HepG2 (cell line): ENCODE measurements around the gene ACTN2. TPM values are rescaled to one million over a fixed set of nuclear protein-coding genes. Genes with fewer than 3 reads are reported as not detected.

Source experiments
- AHR ChIP-seq: IDR thresholded peaks from 2 replicates; pipeline ENCODE4 v1.6.1; 2018; ENCODE audit warnings: missing genetic modification reagents, missing compliant biosample characterization
- EHMT2 ChIP-seq: fragments of 200-600 bp; sonication (generic); IDR thresholded peaks from 2 replicates; pipeline ENCODE4 v1.7.0; 2017; ENCODE audit warnings: antibody characterized with exemption, low read depth, low read length, borderline replicate concordance
- HBP1 ChIP-seq: IDR thresholded peaks from 2 replicates; pipeline ENCODE4 v1.6.1; 2016; ENCODE audit warnings: low read depth, control low read depth
- HMG20A ChIP-seq: IDR thresholded peaks from 2 replicates; pipeline ENCODE4 v1.6.1; 2016; ENCODE audit warnings: borderline replicate concordance
- HMGA1 ChIP-seq: sonication (generic); formaldehyde crosslinking; conservative IDR thresholded peaks from 2 replicates; pipeline ENCODE4 v1.4.0; 2020; ENCODE audit warnings: missing genetic modification reagents
- HNRNPH1 ChIP-seq: fragments of 200-400 bp; formaldehyde crosslinking; optimal IDR thresholded peaks from 2 replicates; pipeline ENCODE3; 2017; ENCODE audit warnings: mild to moderate bottlenecking, low read depth, low read length
- HNRNPLL ChIP-seq: fragments of 200-400 bp; formaldehyde crosslinking; IDR thresholded peaks from 2 replicates; pipeline ENCODE4 v1.6.1; 2017; ENCODE audit warnings: mild to moderate bottlenecking, low read depth, low read length; ENCODE audit not compliant: poor library complexity, severe bottlenecking
- SOX13 ChIP-seq, 3 experiments: fragments of 450-650 bp in 1 of 3; sonication (generic) in 1 of 3; formaldehyde crosslinking in 1 of 3; IDR thresholded peaks in 2 of 3; conservative IDR thresholded peaks in 1 of 3; 2 replicates each; pipeline versions ENCODE4 v1.5.0 to v1.6.1; 2016 to 2020; ENCODE audit warnings: antibody characterized with exemption in 1 of 3, mild to moderate bottlenecking in 1 of 3, missing compliant biosample characterization in 1 of 3, missing genetic modification reagents in 1 of 3, moderate library complexity in 1 of 3
- ZBTB43 ChIP-seq: sonication (generic); formaldehyde crosslinking; conservative IDR thresholded peaks from 2 replicates; pipeline ENCODE4 v1.4.0; 2020; ENCODE audit warnings: missing genetic modification reagents
- ZNF367 ChIP-seq: sonication (generic); formaldehyde crosslinking; IDR thresholded peaks from 2 replicates; pipeline ENCODE4 v1.4.0; 2020; ENCODE audit warnings: missing genetic modification reagents, borderline replicate concordance
- ZNF678 ChIP-seq: sonication (generic); formaldehyde crosslinking; IDR thresholded peaks from 2 replicates; pipeline ENCODE4 v1.4.0; 2020; ENCODE audit warnings: mild to moderate bottlenecking, missing genetic modification reagents
- ZNF709 ChIP-seq: sonication (generic); formaldehyde crosslinking; IDR thresholded peaks from 2 replicates; pipeline ENCODE4 v1.5.0; 2020; ENCODE audit warnings: mild to moderate bottlenecking, missing genetic modification reagents
- ZSCAN30 ChIP-seq: sonication (generic); formaldehyde crosslinking; IDR thresholded peaks from 2 replicates; pipeline ENCODE4 v1.5.0; 2020; ENCODE audit warnings: mild to moderate bottlenecking, missing genetic modification reagents
- ZZZ3 ChIP-seq: sonication (generic); formaldehyde crosslinking; IDR thresholded peaks from 2 replicates; pipeline ENCODE4 v1.4.0; 2020; ENCODE audit warnings: missing genetic modification reagents, mild to moderate bottlenecking, borderline replicate concordance
- polyA plus RNA-seq, 8 experiments: library from polyadenylated mRNA; depleted of rRNA in 3 of 8; stranded (reverse) in 7 of 8; unstranded in 1 of 8; fragments of >200 nt; fragmentation: Illumina TruSeq in 4 of 8; extraction: Trizol in 4 of 8; gene quantifications; 2 replicates each; pipeline versions ENCODE4 v1.2.1 to v1.2.3, GENCODE V29; 2011 to 2016; ENCODE audit warnings: low read depth in 4 of 8, missing spikeins in 1 of 8, mixed read lengths in 1 of 8; ENCODE audit not compliant: insufficient read depth in 1 of 8
- total RNA-seq, 5 experiments: library from RNA; depleted of rRNA; stranded (reverse); fragments of >200 nt; fragmentation: Illumina TruSeq; extraction: Trizol; gene quantifications; 2 replicates each; pipeline ENCODE4 v1.2.3, GENCODE V29; 2016; ENCODE audit warnings: low read depth in 1 of 5
- TF ChIP-seq, protein P1 (sequence below): IDR thresholded peaks from 2 replicates; pipeline ENCODE4 v1.6.1; 2012; ENCODE audit warnings: low read length, improper control_type of control experiment
- TF ChIP-seq, protein P2 (sequence below): sonication (generic); formaldehyde crosslinking; IDR thresholded peaks from 2 replicates; pipeline ENCODE4 v1.5.1; 2020; ENCODE audit warnings: missing genetic modification reagents, mild to moderate bottlenecking, borderline replicate concordance
- TF ChIP-seq, protein P3 (sequence below): sonication (generic); formaldehyde crosslinking; conservative IDR thresholded peaks from 2 replicates; pipeline ENCODE4 v1.8.0; 2022; ENCODE audit warnings: missing genetic modification reagents

Gene ACTN2
- total and polyA plus RNA-seq, 2 of the 13 experiments (the other 11 are each of a cell fraction or from before 2014, with no cell fraction given) = 0.04 to 0.13 TPM

DNA sequence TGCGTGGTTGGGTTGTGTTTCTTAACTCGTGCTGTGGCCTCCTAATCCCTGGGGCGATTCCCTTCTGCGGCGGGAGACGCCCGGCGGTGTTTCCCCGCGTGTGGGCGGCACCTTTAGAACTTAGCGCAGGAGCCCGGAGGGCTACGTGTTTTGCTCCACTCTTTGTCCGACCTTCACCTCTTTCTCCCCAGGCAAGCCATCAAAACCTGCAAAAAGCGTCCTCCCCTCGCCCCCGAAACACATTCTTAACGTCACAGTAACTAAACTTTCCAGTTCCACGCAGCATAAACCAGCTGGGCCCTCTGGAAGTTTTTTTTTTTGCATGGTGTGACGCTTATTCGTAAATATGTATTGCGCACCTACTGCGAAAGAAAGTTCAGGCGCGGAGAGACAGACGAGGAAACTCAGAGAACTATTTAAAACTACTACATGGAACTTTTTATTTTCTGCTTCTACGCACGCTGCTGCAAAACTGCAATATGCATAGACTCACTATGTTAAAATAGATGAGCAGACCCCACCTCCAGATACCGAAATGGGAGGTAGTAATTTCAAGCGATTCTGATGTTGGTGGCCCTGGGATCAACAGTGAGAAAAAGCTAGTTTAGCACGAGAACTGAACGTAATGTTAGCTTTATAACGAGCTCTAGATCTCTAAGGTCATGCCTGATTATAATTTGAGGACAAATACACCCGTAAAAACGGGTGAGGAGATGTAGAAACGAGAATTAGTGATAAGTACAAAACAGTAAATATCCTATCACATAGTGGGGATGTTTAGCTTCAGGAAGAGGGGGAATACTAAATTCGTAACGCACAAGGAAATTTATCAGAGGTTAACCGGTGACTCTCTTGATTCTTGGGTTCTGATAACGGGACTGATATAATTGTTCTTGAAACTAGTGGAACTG lies 109.7 kb downstream of the ACTN2 start (continued):
- peak; percentile 91 for TF ChIP-seq HNRNPLL
- TF ChIP-seq, protein P1, sequence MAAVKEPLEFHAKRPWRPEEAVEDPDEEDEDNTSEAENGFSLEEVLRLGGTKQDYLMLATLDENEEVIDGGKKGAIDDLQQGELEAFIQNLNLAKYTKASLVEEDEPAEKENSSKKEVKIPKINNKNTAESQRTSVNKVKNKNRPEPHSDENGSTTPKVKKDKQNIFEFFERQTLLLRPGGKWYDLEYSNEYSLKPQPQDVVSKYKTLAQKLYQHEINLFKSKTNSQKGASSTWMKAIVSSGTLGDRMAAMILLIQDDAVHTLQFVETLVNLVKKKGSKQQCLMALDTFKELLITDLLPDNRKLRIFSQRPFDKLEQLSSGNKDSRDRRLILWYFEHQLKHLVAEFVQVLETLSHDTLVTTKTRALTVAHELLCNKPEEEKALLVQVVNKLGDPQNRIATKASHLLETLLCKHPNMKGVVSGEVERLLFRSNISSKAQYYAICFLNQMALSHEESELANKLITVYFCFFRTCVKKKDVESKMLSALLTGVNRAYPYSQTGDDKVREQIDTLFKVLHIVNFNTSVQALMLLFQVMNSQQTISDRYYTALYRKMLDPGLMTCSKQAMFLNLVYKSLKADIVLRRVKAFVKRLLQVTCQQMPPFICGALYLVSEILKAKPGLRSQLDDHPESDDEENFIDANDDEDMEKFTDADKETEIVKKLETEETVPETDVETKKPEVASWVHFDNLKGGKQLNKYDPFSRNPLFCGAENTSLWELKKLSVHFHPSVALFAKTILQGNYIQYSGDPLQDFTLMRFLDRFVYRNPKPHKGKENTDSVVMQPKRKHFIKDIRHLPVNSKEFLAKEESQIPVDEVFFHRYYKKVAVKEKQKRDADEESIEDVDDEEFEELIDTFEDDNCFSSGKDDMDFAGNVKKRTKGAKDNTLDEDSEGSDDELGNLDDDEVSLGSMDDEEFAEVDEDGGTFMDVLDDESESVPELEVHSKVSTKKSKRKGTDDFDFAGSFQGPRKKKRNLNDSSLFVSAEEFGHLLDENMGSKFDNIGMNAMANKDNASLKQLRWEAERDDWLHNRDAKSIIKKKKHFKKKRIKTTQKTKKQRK = no peak
- TF ChIP-seq EHMT2 = no peak
- TF ChIP-seq, protein P2, sequence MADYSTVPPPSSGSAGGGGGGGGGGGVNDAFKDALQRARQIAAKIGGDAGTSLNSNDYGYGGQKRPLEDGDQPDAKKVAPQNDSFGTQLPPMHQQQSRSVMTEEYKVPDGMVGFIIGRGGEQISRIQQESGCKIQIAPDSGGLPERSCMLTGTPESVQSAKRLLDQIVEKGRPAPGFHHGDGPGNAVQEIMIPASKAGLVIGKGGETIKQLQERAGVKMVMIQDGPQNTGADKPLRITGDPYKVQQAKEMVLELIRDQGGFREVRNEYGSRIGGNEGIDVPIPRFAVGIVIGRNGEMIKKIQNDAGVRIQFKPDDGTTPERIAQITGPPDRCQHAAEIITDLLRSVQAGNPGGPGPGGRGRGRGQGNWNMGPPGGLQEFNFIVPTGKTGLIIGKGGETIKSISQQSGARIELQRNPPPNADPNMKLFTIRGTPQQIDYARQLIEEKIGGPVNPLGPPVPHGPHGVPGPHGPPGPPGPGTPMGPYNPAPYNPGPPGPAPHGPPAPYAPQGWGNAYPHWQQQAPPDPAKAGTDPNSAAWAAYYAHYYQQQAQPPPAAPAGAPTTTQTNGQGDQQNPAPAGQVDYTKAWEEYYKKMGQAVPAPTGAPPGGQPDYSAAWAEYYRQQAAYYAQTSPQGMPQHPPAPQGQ = no peak
- TF ChIP-seq ZNF367 = no peak
- 0 out of 2 replicates have a peak, but pooled peaks have one; percentile 66 for TF ChIP-seq ZSCAN30 (CRISPR knock-in tag)
- TF ChIP-seq HBP1 (CRISPR knock-in tag) = no peak
- TF ChIP-seq HNRNPH1 = no peak
- no peak for TF ChIP-seq ZNF709 (CRISPR knock-in tag)
- TF ChIP-seq, protein P3, sequence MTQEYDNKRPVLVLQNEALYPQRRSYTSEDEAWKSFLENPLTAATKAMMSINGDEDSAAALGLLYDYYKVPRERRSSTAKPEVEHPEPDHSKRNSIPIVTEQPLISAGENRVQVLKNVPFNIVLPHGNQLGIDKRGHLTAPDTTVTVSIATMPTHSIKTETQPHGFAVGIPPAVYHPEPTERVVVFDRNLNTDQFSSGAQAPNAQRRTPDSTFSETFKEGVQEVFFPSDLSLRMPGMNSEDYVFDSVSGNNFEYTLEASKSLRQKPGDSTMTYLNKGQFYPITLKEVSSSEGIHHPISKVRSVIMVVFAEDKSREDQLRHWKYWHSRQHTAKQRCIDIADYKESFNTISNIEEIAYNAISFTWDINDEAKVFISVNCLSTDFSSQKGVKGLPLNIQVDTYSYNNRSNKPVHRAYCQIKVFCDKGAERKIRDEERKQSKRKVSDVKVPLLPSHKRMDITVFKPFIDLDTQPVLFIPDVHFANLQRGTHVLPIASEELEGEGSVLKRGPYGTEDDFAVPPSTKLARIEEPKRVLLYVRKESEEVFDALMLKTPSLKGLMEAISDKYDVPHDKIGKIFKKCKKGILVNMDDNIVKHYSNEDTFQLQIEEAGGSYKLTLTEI (CRISPR knock-in tag) = no peak
- no peak for TF ChIP-seq HMGA1 (CRISPR knock-in tag)
- TF ChIP-seq HMG20A = no peak
- TF ChIP-seq ZBTB43 = no peak
- TF ChIP-seq ZZZ3 (CRISPR knock-in tag) = no peak
- no peak for TF ChIP-seq ZNF678 (CRISPR knock-in tag)
- 0 out of 2 replicates have a peak, but pooled peaks have one; percentile 3 for TF ChIP-seq AHR (CRISPR knock-in tag)
- no peak for TF ChIP-seq SOX13 (IDR thresholded peaks at IDR 0.05)
- TF ChIP-seq SOX13 (CRISPR knock-in tag; conservative IDR thresholded peaks at IDR 0.05 in 1 of 2, IDR thresholded peaks at IDR 0.05 in 1 of 2) = no peak
